DMS53 treated with DMSO at 0.1 percent for 48 hours (cell line): Measurements from ENCODE around the gene CEP72.
"Not testable (repeated sequence)": the region's sequence is repeated elsewhere in the genome, so short reads cannot be mapped to it uniquely, and the experiment has no call there.

Experiments
- DNase-seq: peaks from one replicate; lab custom pipeline; 2025; ENCODE audit not compliant: unreplicated experiment; lab: John Stamatoyannopoulos, UW

Gene CEP72

DNA sequence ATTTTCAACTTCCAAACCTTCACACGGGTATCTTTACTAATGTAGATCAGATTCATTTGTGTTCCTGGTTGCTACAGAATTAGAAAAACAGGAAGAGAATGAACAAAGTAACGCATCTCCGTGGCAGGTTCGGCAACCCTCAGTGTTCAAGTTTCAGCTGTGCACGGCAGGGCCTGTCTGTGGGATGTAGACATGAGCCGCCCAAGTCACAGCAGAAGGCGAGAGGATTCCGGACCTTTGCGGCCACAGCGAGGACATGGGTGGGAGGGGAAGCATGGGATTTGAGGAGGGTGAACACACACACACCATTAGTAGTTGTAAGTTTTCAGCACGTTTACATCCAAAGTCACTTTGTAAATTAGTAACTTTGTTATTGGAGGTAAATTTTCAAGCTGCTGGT is 31.7 kb upstream of the CEP72 start:
- no peak for DNase-seq

DNA sequence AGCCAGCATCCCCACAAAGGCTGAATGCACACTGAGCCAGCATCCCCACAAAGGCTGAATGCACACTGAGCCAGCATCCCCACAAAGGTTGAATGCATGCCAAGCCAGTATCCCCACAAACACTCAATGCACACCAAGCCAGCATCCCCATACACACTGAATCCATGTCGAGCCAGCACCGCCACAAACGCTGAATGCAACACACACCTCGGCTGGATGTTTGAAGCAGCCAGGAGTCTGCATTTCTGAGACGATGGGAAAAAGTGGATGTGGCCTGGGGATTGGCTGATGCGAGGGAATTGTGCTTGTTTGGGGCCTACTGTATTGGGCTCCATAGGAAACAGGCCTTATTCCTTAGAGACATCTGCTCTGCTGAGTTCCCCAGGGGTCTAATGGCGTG is 30.9 kb upstream of the CEP72 start:
- DNase-seq: no peak

- no peak for DNase-seq
Observed at GRCh38 chr5:581941-582340, 30.2 kb upstream of the CEP72 start.

DNA sequence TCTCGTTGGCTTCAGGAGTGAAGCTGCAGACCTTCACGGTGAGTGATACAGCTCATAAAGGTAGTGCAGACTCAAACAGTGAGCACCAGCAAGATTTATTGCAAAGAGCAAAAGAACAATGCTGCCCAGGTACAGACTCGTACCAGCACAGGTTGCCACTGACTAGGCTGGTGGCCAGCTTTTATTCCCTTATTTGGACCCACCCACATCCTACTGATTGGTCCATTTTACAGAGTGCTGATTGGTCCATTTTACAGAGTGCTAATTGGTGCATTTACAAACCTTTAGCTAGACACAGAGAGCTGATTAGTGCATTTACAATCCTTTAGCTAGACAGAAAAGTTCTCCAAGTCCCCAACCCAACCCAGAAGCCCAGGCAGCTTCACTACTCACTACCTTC is 29.7 kb upstream of the CEP72 start:
- not testable (repeated sequence) for DNase-seq

DNA sequence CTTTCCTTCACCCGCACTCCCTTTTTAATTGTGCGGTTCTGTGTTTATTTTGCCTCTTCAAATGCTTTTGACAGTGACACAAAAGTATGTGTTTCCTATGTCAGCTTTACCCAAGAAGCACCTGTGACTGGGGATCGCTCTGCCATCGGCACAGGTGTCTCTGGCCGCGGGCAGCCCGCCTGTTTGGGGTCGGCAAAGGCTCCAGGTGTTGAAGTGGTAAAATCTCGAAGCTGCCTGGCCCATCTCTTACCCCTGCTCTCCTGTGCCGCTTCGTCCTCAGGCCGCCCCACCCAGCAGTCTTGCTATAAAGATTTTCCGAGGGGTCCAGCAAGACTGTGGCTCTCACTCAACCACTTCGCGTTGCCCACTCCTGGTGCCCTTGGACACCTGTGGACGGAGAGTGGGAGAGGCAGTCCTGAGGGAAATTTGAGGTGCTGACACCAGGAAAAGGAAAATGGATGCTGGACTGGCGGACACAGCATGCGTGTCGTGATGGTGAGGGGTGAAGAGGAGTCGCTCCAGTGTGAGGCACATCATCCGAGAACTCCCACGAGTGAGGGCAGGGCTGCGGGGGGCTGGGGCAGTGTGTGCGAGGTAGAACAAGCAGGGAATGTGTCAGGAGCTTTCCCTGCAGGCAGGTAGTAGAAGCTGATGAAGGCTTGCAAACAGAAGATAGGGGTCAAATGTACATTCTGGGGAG is 29.1 kb upstream of the CEP72 start:
- DNase-seq: no peak

- DNase-seq: no peak
Observed at GRCh38 chr5:583645-584044, 28.5 kb upstream of the CEP72 start.

GRCh38 chr5:584216-584615 is 27.9 kb upstream of the CEP72 start:
- DNase-seq: no peak

DNA sequence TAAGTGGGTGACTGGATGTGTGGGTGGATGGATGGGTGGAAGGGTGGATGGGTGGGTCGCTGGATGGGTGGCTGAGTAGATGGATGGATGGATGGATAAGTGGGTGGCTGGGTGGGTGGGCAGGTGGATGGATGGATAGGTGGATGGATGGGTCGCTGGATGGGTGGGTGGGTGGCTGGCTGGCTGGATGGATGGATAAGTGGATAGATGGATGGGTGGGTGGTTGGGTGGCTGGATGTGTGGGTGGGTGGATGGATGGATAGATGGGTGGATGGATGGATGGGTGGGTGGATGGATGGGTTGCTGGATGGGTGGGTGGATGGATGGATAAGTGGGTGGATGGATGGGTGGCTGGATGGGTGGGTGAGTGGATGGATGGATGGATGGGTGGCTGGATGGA is 27.3 kb upstream of the CEP72 start:
- no peak for DNase-seq

DNA sequence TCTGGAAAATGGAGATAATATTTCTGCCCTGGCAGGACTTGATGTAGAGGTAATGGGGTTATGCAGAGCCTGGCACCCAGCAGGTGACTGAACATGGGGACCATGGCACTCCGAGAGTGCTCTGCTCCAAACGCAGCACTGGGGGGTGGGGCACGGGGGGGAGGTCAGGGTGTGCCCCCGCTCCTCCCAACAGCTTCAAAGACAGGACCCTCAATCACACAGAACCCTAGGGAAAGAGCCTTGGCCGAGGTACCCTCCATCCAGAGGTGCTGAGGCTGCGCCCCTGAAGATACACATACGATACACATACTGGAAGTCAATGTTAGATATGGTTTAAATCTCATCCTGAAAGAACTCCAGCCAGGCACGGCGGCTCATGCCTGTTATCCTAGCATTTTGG is 26.6 kb upstream of the CEP72 start:
- DNase-seq: no peak

DNA sequence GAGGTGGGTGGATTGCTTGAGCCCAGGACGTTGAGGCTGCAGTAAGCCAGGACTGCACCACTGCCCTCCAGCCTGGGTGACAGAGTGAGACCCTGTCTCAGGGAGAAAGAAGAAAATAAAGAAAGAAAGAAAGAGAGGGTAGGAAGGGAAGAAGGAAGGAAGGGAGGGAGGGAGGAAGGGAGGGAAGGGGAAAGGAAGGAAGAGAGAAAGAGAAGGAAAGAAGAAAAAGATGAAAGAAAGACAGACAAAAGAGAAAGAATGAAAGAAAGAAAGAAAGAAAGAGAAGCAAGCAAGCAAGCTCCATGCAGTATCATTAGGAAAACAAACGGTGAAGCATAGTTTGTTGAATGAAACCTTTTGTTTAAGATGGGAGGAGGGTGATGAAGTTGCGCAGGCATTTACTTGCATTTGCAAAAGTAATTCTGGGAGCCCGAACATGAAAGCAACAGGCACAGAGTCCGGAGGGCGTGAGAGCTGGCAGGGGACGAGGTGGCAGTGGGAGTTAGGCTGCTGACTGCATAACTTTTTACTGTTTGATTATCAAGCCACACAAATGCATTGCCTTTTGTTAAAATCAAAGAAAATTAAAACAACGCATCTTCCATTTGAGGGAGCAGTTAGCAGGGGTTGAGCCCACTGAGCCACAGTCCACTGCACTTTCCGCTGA is 26.0 kb upstream of the CEP72 start:
- no peak for DNase-seq

DNA sequence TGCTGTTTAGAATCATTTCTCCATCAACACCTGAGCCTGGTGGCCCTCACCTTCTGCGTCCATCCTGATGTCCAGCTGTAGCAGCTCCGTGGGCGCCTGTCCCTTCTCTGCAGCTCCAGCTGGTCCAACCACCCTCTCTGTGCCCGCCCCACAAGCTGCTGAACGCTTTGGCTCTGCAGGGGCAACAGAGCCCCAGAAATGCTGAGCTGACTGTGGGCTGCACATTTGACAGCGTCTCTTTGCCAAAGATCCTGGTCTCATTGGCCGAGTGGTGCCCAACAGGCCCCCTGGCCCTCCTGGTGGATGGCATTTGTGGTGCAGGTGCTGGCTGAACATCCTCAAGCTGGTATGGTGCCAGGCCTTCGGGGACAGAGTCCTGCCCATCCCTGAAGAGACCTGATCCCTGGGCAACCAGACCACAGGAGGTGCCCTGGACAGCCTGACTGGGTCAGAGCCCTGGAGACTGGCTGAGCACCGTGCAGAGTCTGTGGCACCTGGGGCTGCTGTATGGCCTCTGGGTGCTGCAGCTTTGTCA is 25.3 kb upstream of the CEP72 start:
- no peak for DNase-seq

GRCh38 chr5:587403-587802 is 24.7 kb upstream of the CEP72 start:
- DNase-seq: no peak

- DNase-seq: no peak
Observed at GRCh38 chr5:588406-588995, 23.6 kb upstream of the CEP72 start.

DNA sequence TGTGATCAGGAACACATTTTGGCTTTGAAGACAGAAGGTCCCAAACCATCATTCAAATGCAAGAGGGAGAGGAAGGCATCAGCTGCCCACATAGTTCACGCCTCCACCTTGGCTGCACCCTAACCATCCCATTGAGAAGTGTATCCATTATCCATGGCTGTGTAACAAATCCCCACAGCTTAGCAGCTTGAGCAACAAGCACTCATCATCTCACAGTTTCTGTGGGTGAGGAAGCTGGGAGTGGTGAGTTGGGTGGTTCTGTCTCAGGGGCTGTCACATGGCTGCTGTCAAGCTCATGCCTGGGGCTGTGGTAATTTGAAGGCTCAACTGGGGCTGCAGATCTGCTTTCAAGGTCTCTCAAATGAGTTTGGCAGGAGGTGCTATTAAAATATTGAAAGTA is 23.0 kb upstream of the CEP72 start:
- no peak for DNase-seq

DNA sequence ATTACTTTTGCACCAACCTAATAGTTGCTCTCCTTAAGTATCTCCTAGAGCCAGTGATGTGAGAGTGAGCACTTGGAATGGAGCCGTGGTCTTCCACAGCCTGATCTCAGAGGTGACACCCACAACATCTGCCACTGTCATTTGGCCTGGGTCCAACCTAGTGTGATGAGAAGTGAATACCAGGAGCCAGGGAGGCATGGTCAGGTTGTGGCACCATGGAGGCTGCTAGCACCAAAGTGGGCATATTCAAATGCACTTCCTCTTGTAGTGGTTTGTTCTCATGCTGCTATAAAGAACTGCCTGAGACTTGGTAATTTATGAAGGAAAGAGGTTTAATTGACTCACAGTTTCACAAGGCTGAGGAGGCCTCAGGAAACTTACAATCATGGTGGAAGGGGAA is 22.6 kb upstream of the CEP72 start:
- DNase-seq: no peak

GRCh38 chr5:590346-590745 is 21.8 kb upstream of the CEP72 start:
- DNase-seq: no peak

DNA sequence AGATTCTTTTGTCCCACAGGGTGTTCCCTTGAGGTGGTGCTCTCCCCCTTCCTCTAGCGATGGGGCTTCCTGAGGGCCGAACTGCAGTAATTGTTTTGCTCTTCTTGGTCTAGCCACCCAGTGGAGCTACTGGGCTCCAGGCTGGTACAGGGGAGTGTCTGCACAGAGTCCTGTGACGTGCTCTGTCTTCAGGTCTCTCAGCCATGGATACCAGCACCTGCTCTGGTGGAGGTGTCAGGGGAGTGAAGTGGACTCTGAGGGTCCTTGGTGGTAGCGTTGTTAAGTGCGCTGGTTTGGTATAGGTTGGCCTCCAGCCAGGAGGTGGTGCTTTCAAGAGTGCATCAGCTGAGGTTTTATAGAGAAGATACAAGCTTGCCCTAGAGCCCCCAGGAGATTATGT is 20.4 kb upstream of the CEP72 start:
- no peak for DNase-seq

- no peak for DNase-seq
Observed at GRCh38 chr5:592158-592557, 20.0 kb upstream of the CEP72 start.

- DNase-seq: no peak
Observed at GRCh38 chr5:593511-593910, 18.6 kb upstream of the CEP72 start.

- DNase-seq: no peak
Observed at GRCh38 chr5:594226-594860, 17.8 kb upstream of the CEP72 start.

DNA sequence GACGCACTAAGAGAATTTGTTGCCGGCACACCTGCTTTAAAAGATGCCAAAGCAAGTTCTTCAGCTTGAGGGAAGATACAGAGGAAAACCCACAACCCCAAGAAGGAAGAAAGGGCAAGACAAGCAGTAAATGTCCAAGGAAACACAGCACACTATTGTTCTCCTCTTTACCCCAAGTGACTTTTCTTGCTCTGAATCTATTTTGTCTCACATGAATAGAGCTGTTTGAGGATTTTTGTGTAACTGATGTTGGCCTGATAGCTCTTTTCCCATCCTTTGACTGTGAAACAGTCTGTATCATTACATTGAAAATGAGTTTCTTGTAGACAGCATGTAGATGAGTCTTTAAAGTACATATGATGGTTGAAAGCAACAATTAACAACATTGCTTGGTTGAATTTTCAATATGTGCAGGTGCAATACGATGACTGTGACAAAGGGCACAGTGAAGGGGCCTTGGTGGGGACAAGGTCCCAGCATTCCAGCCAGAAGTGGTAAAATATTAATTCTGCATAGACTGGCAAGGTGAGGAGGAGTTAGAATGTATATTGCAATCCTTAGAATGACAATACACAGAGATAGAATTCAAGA is 16.8 kb upstream of the CEP72 start:
- no peak for DNase-seq
